DMS 273 (cell line): ENCODE measurements around the gene B4GALT5.
A peak's percentile ranks its signal among the peaks of the same experiment; 100 is the strongest.

Experiments used
- DNase-seq: peaks from one replicate; lab custom pipeline; 2025; ENCODE audit not compliant: unreplicated experiment; lab: John Stamatoyannopoulos, UW

The B4GALT5 gene

GRCh38 chr20:49589747-49590146 is 123.9 kb downstream of the B4GALT5 start:
- DNase-seq = no peak

- DNase-seq = no peak
Measured at GRCh38 chr20:49587111-49587570, 126.5 kb downstream of the B4GALT5 start.

- DNase-seq = no peak
Measured at GRCh38 chr20:49585585-49586245, 128.0 kb downstream of the B4GALT5 start.

- DNase-seq = peak; percentile 45
Measured at GRCh38 chr20:49584418-49585382, 129.0 kb downstream of the B4GALT5 start.

GRCh38 chr20:49583669-49584417 is 129.8 kb downstream of the B4GALT5 start:
- peak; percentile 95 for DNase-seq

- no peak for DNase-seq
Measured at GRCh38 chr20:49583343-49583668, 130.4 kb downstream of the B4GALT5 start.
